SJCRH30 (cell line): ENCODE measurements around the gene ARHGDIA. TPM values are rescaled to one million over a fixed set of nuclear protein-coding genes. Genes with fewer than 3 reads are reported as not detected.

Source experiments
- DNase-seq, 2 experiments: peaks; one replicate each; pipeline ENCODE4 v3.0.0-alpha.2; 2015 to 2020
- H3K27ac ChIP-seq: fragments of 250-450 bp; sonication (Bioruptor Pico); 2 replicates; pipeline ENCODE4 v1.5.1; 2020; ENCODE audit warnings: mild to moderate bottlenecking, moderate library complexity
- H3K27me3 ChIP-seq: fragments of 250-450 bp; sonication (Bioruptor Pico); 2 replicates; pipeline ENCODE4 v1.5.1; 2020; ENCODE audit warnings: mild to moderate bottlenecking, moderate library complexity
- H3K36me3 ChIP-seq: fragments of 250-450 bp; sonication (Bioruptor Pico); 2 replicates; pipeline ENCODE4 v1.5.1; 2020; ENCODE audit warnings: mild to moderate bottlenecking, moderate library complexity
- H3K4me1 ChIP-seq: fragments of 250-450 bp; sonication (Bioruptor Pico); 2 replicates; pipeline ENCODE4 v1.5.1; 2020; ENCODE audit warnings: mild to moderate bottlenecking, moderate library complexity
- H3K4me3 ChIP-seq: fragments of 250-450 bp; sonication (Bioruptor Pico); 2 replicates; pipeline ENCODE4 v1.5.1; 2020; ENCODE audit warnings: mild to moderate bottlenecking, moderate library complexity
- H3K9me3 ChIP-seq: fragments of 250-450 bp; sonication (Bioruptor Pico); replicated peaks from 2 replicates; pipeline ENCODE4 v1.5.1; 2020; ENCODE audit warnings: mild to moderate bottlenecking, moderate library complexity
- total RNA-seq: library from RNA; depleted of rRNA; stranded (reverse); fragments of >200 nt; shearing (Covaris generic); gene quantifications from 2 replicates; pipeline ENCODE4 v1.2.3, GENCODE V29; 2014

The ARHGDIA gene
- total RNA-seq, 1 experiment from 2014 or later: 216 TPM

GRCh38 chr17:81866440-81867169, 4.5 kb downstream of the ARHGDIA start:
- Histone ChIP-seq H3K4me3 (no peak overlapping the region), H3K27me3 (no peaks in the 10 kb centered on the region), H3K9me3 (no peaks in the 10 kb centered on the region), H3K27ac (no peak overlapping the region), H3K4me1 (peaks cover 5% of the 10 kb centered on the region), H3K36me3 (peaks cover 25% of the 10 kb centered on the region)
- peak in 1 of 2 experiments; percentile 47 for DNase-seq

- no peak overlapping the region for H3K4me3 ChIP-seq
- peak in 1 of 2 experiments; percentile 49 for DNase-seq
- no peak overlapping the region for H3K27ac ChIP-seq
- H3K36me3 ChIP-seq: peaks cover 25% of the 10 kb centered on the region
- no peaks in the 10 kb centered on the region for H3K9me3 ChIP-seq
- H3K27me3 ChIP-seq: no peaks in the 10 kb centered on the region
- H3K4me1 ChIP-seq: peaks cover 5% of the 10 kb centered on the region
These were observed 5.3 kb downstream of the ARHGDIA start for GRCh38 chr17:81865733-81866439.

- no peaks in the 10 kb centered on the region for H3K9me3 ChIP-seq
- peaks cover 5% of the 10 kb centered on the region for H3K4me1 ChIP-seq
- no peak for DNase-seq
- no peak overlapping the region for H3K27ac ChIP-seq
- H3K27me3 ChIP-seq: no peaks in the 10 kb centered on the region
- peaks cover 25% of the 10 kb centered on the region for H3K36me3 ChIP-seq
- no peak overlapping the region for H3K4me3 ChIP-seq
These were observed 5.8 kb downstream of the ARHGDIA start for GRCh38 chr17:81865358-81865732.

- Histone ChIP-seq H3K36me3 (peaks cover 14% of the 10 kb centered on the region), H3K9me3 (no peaks in the 10 kb centered on the region), H3K27me3 (no peaks in the 10 kb centered on the region), H3K4me3 (no peak overlapping the region), H3K4me1 (peaks cover 2% of the 10 kb centered on the region; the same call in 1 of the 2 replicates), H3K27ac (no peak overlapping the region)
- no peak for DNase-seq
These were observed 7.0 kb downstream of the ARHGDIA start for GRCh38 chr17:81863833-81864768.

GRCh38 chr17:81863123-81863675, 7.9 kb downstream of the ARHGDIA start:
- H3K36me3 ChIP-seq: peaks cover 11% of the 10 kb centered on the region
- H3K4me1 ChIP-seq: peaks cover 6% of the 10 kb centered on the region; the same call in 1 of the 2 replicates
- no peak overlapping the region for H3K4me3 ChIP-seq
- no peak overlapping the region for H3K27ac ChIP-seq
- DNase-seq: no peak
- H3K9me3 ChIP-seq: no peaks in the 10 kb centered on the region
- no peaks in the 10 kb centered on the region for H3K27me3 ChIP-seq

- Histone ChIP-seq H3K27ac (peak overlapping the region; percentile 87), H3K36me3 (peaks cover 19% of the 10 kb centered on the region), H3K27me3 (no peaks in the 10 kb centered on the region), H3K4me3 (peak overlapping the region; percentile 76), H3K4me1 (peaks cover 6% of the 10 kb centered on the region; the same call in 1 of the 2 replicates), H3K9me3 (no peaks in the 10 kb centered on the region)
- peak; percentile 100 for DNase-seq
These were observed 10.2 kb downstream of the ARHGDIA start for GRCh38 chr17:81860756-81861568.

GRCh38 chr17:81859906-81860755, 11.0 kb downstream of the ARHGDIA start, which contains the start of gene P4HB:
TSS of gene P4HB (minus strand) at chr17:81860535. CDS start at chr17:81860471, 64 bp downstream.
- Histone ChIP-seq H3K27me3 (no peaks in the 10 kb centered on the region), H3K36me3 (peaks cover 24% of the 10 kb centered on the region), H3K4me3 (peak within 1 kb of the TSS; percentile 76), H3K27ac (peak within 1 kb of the TSS; percentile 87), H3K9me3 (no peaks in the 10 kb centered on the region), H3K4me1 (peaks cover 6% of the 10 kb centered on the region; the same call in 1 of the 2 replicates)
- DNase-seq: no peak

- peak overlapping the region; percentile 20; the same call in 1 of the 2 replicates for H3K27ac ChIP-seq
- peak overlapping the region; percentile 76 for H3K4me3 ChIP-seq
- peak in 1 of 2 experiments; percentile 44 for DNase-seq
- H3K9me3 ChIP-seq: no peaks in the 10 kb centered on the region
- H3K36me3 ChIP-seq: peaks cover 29% of the 10 kb centered on the region
- no peaks in the 10 kb centered on the region for H3K27me3 ChIP-seq
- H3K4me1 ChIP-seq: peaks cover 6% of the 10 kb centered on the region; the same call in 1 of the 2 replicates
These were observed 11.9 kb downstream of the ARHGDIA start for GRCh38 chr17:81858967-81859905.

GRCh38 chr17:81858170-81858966, 12.8 kb downstream of the ARHGDIA start:
- Histone ChIP-seq H3K4me3 (no peak overlapping the region), H3K4me1 (peaks cover 6% of the 10 kb centered on the region; the same call in 1 of the 2 replicates), H3K36me3 (peaks cover 37% of the 10 kb centered on the region), H3K27me3 (no peaks in the 10 kb centered on the region), H3K9me3 (no peaks in the 10 kb centered on the region), H3K27ac (no peak overlapping the region)
- DNase-seq: no peak

GRCh38 chr17:81854974-81855774, 16.0 kb downstream of the ARHGDIA start:
- H3K4me1 ChIP-seq: peaks cover 6% of the 10 kb centered on the region; the same call in 1 of the 2 replicates
- H3K4me3 ChIP-seq: no peak overlapping the region
- no peak overlapping the region for H3K27ac ChIP-seq
- no peak for DNase-seq
- peaks cover 64% of the 10 kb centered on the region for H3K36me3 ChIP-seq
- H3K9me3 ChIP-seq: no peaks in the 10 kb centered on the region
- no peaks in the 10 kb centered on the region for H3K27me3 ChIP-seq

GRCh38 chr17:81852237-81852636, 18.9 kb downstream of the ARHGDIA start:
- no peaks in the 10 kb centered on the region for H3K4me1 ChIP-seq
- H3K27me3 ChIP-seq: no peaks in the 10 kb centered on the region
- no peak for DNase-seq
- H3K36me3 ChIP-seq: peaks cover 75% of the 10 kb centered on the region
- no peaks in the 10 kb centered on the region for H3K9me3 ChIP-seq
- H3K4me3 ChIP-seq: no peak overlapping the region
- H3K27ac ChIP-seq: no peak overlapping the region
